Limb (tissue), 2 donors: ENCODE results near the gene DHRS4L2.
"Not testable (repeated sequence)": the region's sequence is repeated elsewhere in the genome, so short reads cannot be mapped to it uniquely, and the experiment has no call there.

Source experiments
- DNase-seq, 2 donors: peaks; one replicate each; pipeline ENCODE4 v3.0.0-alpha.2; 2016; ENCODE audit errors: extremely low spot score in 2 of 2

DHRS4L2 gene

GRCh38 chr14:24018978-24019377 is 30.2 kb downstream of the DHRS4L2 start:
- DNase-seq: not testable (repeated sequence)

- DNase-seq: not testable (repeated sequence)
Observed at GRCh38 chr14:24019944-24020343, 31.2 kb downstream of the DHRS4L2 start.

GRCh38 chr14:24020520-24020919 is 31.8 kb downstream of the DHRS4L2 start:
- not testable (repeated sequence) for DNase-seq

- not testable (repeated sequence) for DNase-seq
Observed at GRCh38 chr14:24024939-24025418, 36.2 kb downstream of the DHRS4L2 start.

- not testable (repeated sequence) for DNase-seq
Observed at GRCh38 chr14:24029687-24030086, 41.0 kb downstream of the DHRS4L2 start.

- DNase-seq: not testable (repeated sequence)
Observed at GRCh38 chr14:24031331-24031730, 42.6 kb downstream of the DHRS4L2 start.

- DNase-seq: no peak
Observed at GRCh38 chr14:24032727-24033418, 44.1 kb downstream of the DHRS4L2 start.

GRCh38 chr14:24035769-24036168 is 47.0 kb downstream of the DHRS4L2 start:
- not testable (repeated sequence) for DNase-seq

GRCh38 chr14:24036169-24036962 is 47.6 kb downstream of the DHRS4L2 start:
- peak; percentile 78 to 88 for DNase-seq

GRCh38 chr14:24036963-24037657 is 48.4 kb downstream of the DHRS4L2 start:
- DNase-seq: not testable (repeated sequence)

GRCh38 chr14:24037658-24038037 is 48.9 kb downstream of the DHRS4L2 start:
- DNase-seq: no peak

GRCh38 chr14:24038686-24039085 is 50.0 kb downstream of the DHRS4L2 start:
- DNase-seq: no peak

- DNase-seq: no peak
Observed at GRCh38 chr14:24040692-24041091, 52.0 kb downstream of the DHRS4L2 start.

- no peak for DNase-seq
Observed at GRCh38 chr14:24042746-24043145, 54.0 kb downstream of the DHRS4L2 start.

- not testable (repeated sequence) for DNase-seq
Observed at GRCh38 chr14:24049002-24049401, 60.3 kb downstream of the DHRS4L2 start.

- not testable (repeated sequence) for DNase-seq
Observed at GRCh38 chr14:24050753-24051152, 62.0 kb downstream of the DHRS4L2 start.

GRCh38 chr14:24051176-24051788 is 62.6 kb downstream of the DHRS4L2 start:
- DNase-seq: no peak

- peak; percentile 54 to 86 for DNase-seq
Observed at GRCh38 chr14:24051789-24052655, 63.3 kb downstream of the DHRS4L2 start, which contains the start of gene CARMIL3. TSS of gene CARMIL3 (plus strand) at chr14:24052009. CDS start at chr14:24052154, 145 bp downstream.

GRCh38 chr14:24052656-24053547 is 64.2 kb downstream of the DHRS4L2 start:
- DNase-seq: no peak
